ENCODE data around the gene MFSD1.

DNA sequence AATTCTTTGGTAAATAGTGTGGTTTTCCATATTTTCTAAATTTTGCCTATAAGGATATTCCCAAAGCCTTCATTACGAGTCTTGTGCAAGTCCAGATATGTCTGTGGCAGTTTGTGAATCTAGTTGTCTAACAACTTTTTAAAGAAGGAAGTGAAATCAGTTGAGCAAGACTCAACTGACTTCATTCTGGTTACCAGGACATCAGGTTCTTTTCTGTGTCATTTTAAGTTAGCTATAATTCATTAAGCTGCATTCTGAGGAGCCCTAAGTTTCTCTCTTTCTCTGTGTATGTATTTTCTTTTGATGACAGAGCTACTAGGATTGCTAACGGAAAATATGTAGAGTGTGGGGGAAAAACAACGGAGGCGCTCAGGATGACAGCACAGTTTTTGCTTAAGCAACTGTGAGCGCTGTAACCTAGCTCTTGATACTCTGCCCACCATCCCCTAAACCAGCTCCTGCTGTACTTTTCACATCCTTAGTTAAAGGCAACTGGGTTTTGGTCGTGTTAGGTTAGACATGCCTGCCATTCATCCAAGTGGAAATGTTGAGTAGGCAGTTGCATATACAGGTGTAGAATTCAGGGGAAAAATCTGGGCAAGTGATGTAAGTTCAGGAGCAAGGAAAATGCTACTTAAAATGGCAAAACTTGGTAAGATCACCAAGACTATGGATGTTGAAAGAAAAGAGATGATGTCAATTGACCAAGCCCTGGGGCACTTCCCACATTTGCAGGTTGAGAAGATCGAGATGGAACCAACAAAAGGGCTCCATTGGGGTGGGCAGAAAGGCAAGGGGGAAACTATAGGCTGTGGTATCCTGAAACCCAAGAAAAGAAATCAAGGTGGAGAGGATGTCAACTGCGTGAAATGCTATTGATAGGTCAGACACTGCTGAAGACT, 9.2 kb downstream of the MFSD1 start:
- no peak for TF ChIP-seq POLR2AphosphoS5 (IDR thresholded peaks at IDR 0.05; ENCODE audit: low read depth, low read length)
- TF ChIP-seq, protein P1, sequence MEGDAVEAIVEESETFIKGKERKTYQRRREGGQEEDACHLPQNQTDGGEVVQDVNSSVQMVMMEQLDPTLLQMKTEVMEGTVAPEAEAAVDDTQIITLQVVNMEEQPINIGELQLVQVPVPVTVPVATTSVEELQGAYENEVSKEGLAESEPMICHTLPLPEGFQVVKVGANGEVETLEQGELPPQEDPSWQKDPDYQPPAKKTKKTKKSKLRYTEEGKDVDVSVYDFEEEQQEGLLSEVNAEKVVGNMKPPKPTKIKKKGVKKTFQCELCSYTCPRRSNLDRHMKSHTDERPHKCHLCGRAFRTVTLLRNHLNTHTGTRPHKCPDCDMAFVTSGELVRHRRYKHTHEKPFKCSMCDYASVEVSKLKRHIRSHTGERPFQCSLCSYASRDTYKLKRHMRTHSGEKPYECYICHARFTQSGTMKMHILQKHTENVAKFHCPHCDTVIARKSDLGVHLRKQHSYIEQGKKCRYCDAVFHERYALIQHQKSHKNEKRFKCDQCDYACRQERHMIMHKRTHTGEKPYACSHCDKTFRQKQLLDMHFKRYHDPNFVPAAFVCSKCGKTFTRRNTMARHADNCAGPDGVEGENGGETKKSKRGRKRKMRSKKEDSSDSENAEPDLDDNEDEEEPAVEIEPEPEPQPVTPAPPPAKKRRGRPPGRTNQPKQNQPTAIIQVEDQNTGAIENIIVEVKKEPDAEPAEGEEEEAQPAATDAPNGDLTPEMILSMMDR (IDR thresholded peaks at IDR 0.05) = no peak

All from Panc1 (cell line).